ENCODE data around the gene SENP1. TPM values are rescaled to one million over a fixed set of nuclear protein-coding genes. Genes with fewer than 3 reads are reported as not detected.

The SENP1 gene
- total RNA-seq, 1 donor from 2014 or later: 38.4 TPM

- Mint-ChIP-seq H3K27ac (no peak overlapping the region), H3K36me3 (ENCODE audit: insufficient read depth) (peaks cover 16% of the 10 kb centered on the region), H3K9me3 (ENCODE audit: low read depth) (no peaks in the 10 kb centered on the region), H3K4me1 (ENCODE audit: low read depth) (peaks cover 24% of the 10 kb centered on the region), H3K27me3 (no peaks in the 10 kb centered on the region), H3K4me3 (ENCODE audit: low read depth) (no peak overlapping the region)
- no peak for DNase-seq (ENCODE audit: low spot score, unreplicated experiment)
- no peak for TF ChIP-seq CTCF (IDR thresholded peaks at IDR 0.05; ENCODE audit: unreplicated experiment)
These were observed 62.1 kb downstream of the SENP1 start for GRCh38 chr12:48043771-48044170.

- peaks cover 35% of the 10 kb centered on the region for H3K4me1 Mint-ChIP-seq (ENCODE audit: low read depth)
- H3K36me3 Mint-ChIP-seq (ENCODE audit: insufficient read depth): peaks cover 11% of the 10 kb centered on the region
- no peak for TF ChIP-seq CTCF (IDR thresholded peaks at IDR 0.05; ENCODE audit: unreplicated experiment)
- H3K27ac Mint-ChIP-seq: no peak overlapping the region
- no peaks in the 10 kb centered on the region for H3K9me3 Mint-ChIP-seq (ENCODE audit: low read depth)
- no peaks in the 10 kb centered on the region for H3K27me3 Mint-ChIP-seq
- no peak overlapping the region for H3K4me3 Mint-ChIP-seq (ENCODE audit: low read depth)
- no peak for DNase-seq (ENCODE audit: low spot score, unreplicated experiment)
These were observed 64.1 kb downstream of the SENP1 start for GRCh38 chr12:48041591-48042423.

GRCh38 chr12:48040354-48040753 lies 65.5 kb downstream of the SENP1 start:
- no peak for TF ChIP-seq CTCF (IDR thresholded peaks at IDR 0.05; ENCODE audit: unreplicated experiment)
- no peak for DNase-seq (ENCODE audit: low spot score, unreplicated experiment)
- Mint-ChIP-seq H3K9me3 (ENCODE audit: low read depth) (no peaks in the 10 kb centered on the region), H3K27ac (no peak overlapping the region), H3K36me3 (ENCODE audit: insufficient read depth) (peaks cover 4% of the 10 kb centered on the region), H3K27me3 (no peaks in the 10 kb centered on the region), H3K4me3 (ENCODE audit: low read depth) (no peak overlapping the region), H3K4me1 (ENCODE audit: low read depth) (peaks cover 36% of the 10 kb centered on the region)

DNA sequence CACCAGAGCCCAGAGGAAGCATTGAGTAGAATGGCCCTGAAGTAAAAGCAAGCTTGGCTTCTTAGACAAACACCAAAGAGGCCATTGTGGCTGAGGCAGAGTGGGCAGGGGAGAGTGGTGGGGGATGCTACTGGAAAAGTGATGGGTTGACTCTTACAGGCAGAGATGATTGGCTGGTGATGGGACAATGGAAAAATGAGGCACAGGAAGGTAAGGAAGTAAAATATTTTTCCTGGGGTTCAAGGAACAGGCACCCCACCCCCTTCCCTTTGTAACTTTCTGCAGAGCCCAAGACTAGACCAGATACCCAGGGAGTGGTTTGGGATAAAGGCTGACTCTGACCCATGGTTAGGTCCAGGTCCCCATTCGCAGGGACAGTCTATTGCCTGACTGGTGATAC lies 66.7 kb downstream of the SENP1 start:
- Mint-ChIP-seq H3K27me3 (no peaks in the 10 kb centered on the region), H3K36me3 (ENCODE audit: insufficient read depth) (peaks cover 3% of the 10 kb centered on the region), H3K27ac (peak overlapping the region; percentile 59), H3K9me3 (ENCODE audit: low read depth) (no peaks in the 10 kb centered on the region), H3K4me3 (ENCODE audit: low read depth) (no peak overlapping the region), H3K4me1 (ENCODE audit: low read depth) (peaks cover 44% of the 10 kb centered on the region)
- DNase-seq (ENCODE audit: low spot score, unreplicated experiment): no peak
- TF ChIP-seq CTCF (IDR thresholded peaks at IDR 0.05; ENCODE audit: unreplicated experiment): no peak

- Mint-ChIP-seq H3K4me1 (ENCODE audit: low read depth) (peaks cover 47% of the 10 kb centered on the region), H3K27me3 (no peaks in the 10 kb centered on the region), H3K36me3 (ENCODE audit: insufficient read depth) (no peaks in the 10 kb centered on the region), H3K9me3 (ENCODE audit: low read depth) (no peaks in the 10 kb centered on the region), H3K4me3 (ENCODE audit: low read depth) (no peak overlapping the region), H3K27ac (peak overlapping the region; percentile 81)
- no peak for DNase-seq (ENCODE audit: low spot score, unreplicated experiment)
- TF ChIP-seq CTCF (IDR thresholded peaks at IDR 0.05; ENCODE audit: unreplicated experiment): no peak
These were observed 67.8 kb downstream of the SENP1 start for GRCh38 chr12:48038085-48038484.

All from progenitor cell of endocrine pancreas (in vitro differentiated cells).